Neutrophil (primary cell): ENCODE data around the gene MAP1LC3C.
A peak's percentile ranks its signal among the peaks of the same experiment; 100 is the strongest.

ENCODE experiments used
- H3K27ac ChIP-seq: fragments of 200-600 bp; sonication (generic); 2 replicates; pipeline ENCODE4 v1.5.1; 2016; ENCODE audit warnings: mild to moderate bottlenecking, moderate library complexity
- H3K27me3 ChIP-seq: fragments of 200-600 bp; sonication (generic); 2 replicates; pipeline ENCODE4 v1.6.0; 2016; ENCODE audit warnings: mild to moderate bottlenecking
- H3K36me3 ChIP-seq: fragments of 200-600 bp; sonication (generic); 2 replicates; pipeline ENCODE4 v1.5.1; 2017
- H3K4me1 ChIP-seq, 2 experiments: fragments of 200-600 bp in 1 of 2; sonication (generic) in 1 of 2; 1 replicate in 1 of 2; 2 replicates in 1 of 2; pipeline versions ENCODE4 v1.5.1 to v1.6.1; 2013 to 2016; ENCODE audit warnings: low read depth in 1 of 2, low read length in 1 of 2, mild to moderate bottlenecking in 1 of 2, moderate library complexity in 1 of 2; ENCODE audit not compliant: control insufficient read depth in 1 of 2, insufficient read depth in 1 of 2
- H3K4me3 ChIP-seq, 2 experiments: fragments of 200-600 bp in 1 of 2; sonication (generic) in 1 of 2; 1 replicate in 1 of 2; 2 replicates in 1 of 2; pipeline ENCODE4 v1.5.1; 2013 to 2016; ENCODE audit warnings: low read depth in 1 of 2, low read length in 1 of 2, mild to moderate bottlenecking in 1 of 2, moderate library complexity in 1 of 2
- H3K9me3 ChIP-seq: fragments of 200-600 bp; sonication (generic); 2 replicates; pipeline ENCODE4 v1.5.1; 2016
- CTCF ChIP-seq: fragments of 200-600 bp; sonication (generic); IDR thresholded peaks from 2 replicates; pipeline ENCODE4 v1.5.1; 2016; ENCODE audit warnings: antibody characterized with exemption

Gene MAP1LC3C

GRCh38 chr1:242002072-242002471 lies 3.2 kb upstream of the MAP1LC3C start:
- no peak for TF ChIP-seq CTCF
- Histone ChIP-seq H3K9me3 (no peaks in the 10 kb centered on the region), H3K27me3 (no peaks in the 10 kb centered on the region)

GRCh38 chr1:242000434-242000833 lies 1.5 kb upstream of the MAP1LC3C start:
- H3K27ac ChIP-seq: no peak overlapping the region
- no peaks in the 10 kb centered on the region for H3K36me3 ChIP-seq
- no peak for TF ChIP-seq CTCF
- no peak overlapping the region for H3K4me3 ChIP-seq
- H3K27me3 ChIP-seq: no peaks in the 10 kb centered on the region
- H3K4me1 ChIP-seq: peaks cover 0 to 3% of the 10 kb centered on the region in 2 experiments
- H3K9me3 ChIP-seq: no peaks in the 10 kb centered on the region

More at GRCh38 chr1:242002072-242002471, 3.2 kb upstream of the MAP1LC3C start:
- no peak overlapping the region for H3K4me3 ChIP-seq
- H3K4me1 ChIP-seq: peaks cover 0 to 3% of the 10 kb centered on the region in 2 experiments
- no peaks in the 10 kb centered on the region for H3K36me3 ChIP-seq
- H3K27ac ChIP-seq: no peak overlapping the region

GRCh38 chr1:241998412-241998921 lies 431 bp downstream of the MAP1LC3C start:
- no peaks in the 10 kb centered on the region for H3K9me3 ChIP-seq
- no peaks in the 10 kb centered on the region for H3K36me3 ChIP-seq
- H3K27ac ChIP-seq: no peak overlapping the region
- H3K27me3 ChIP-seq: no peaks in the 10 kb centered on the region
- H3K4me3 ChIP-seq: peak overlapping the region in 1 of 2 experiments; percentile 32
- H3K4me1 ChIP-seq: peaks cover 0 to 3% of the 10 kb centered on the region in 2 experiments
- peak; percentile 15 for TF ChIP-seq CTCF

GRCh38 chr1:241997401-241997998 lies 1.4 kb downstream of the MAP1LC3C start:
- H3K27ac ChIP-seq: no peak overlapping the region
- H3K4me3 ChIP-seq: no peak overlapping the region
- no peaks in the 10 kb centered on the region for H3K36me3 ChIP-seq
- TF ChIP-seq CTCF: no peak
- H3K4me1 ChIP-seq: peaks cover 0 to 3% of the 10 kb centered on the region in 2 experiments
- H3K27me3 ChIP-seq: no peaks in the 10 kb centered on the region
- H3K9me3 ChIP-seq: no peaks in the 10 kb centered on the region

- no peak overlapping the region for H3K27ac ChIP-seq
- H3K9me3 ChIP-seq: no peaks in the 10 kb centered on the region
- H3K27me3 ChIP-seq: no peaks in the 10 kb centered on the region
- H3K36me3 ChIP-seq: no peaks in the 10 kb centered on the region
- peaks cover 0 to 3% of the 10 kb centered on the region in 2 experiments for H3K4me1 ChIP-seq
- no peak overlapping the region for H3K4me3 ChIP-seq
- no peak for TF ChIP-seq CTCF
Observed at GRCh38 chr1:241994171-241994570, 4.7 kb downstream of the MAP1LC3C start.
